ENCODE data around the gene ATPAF1.

DNA sequence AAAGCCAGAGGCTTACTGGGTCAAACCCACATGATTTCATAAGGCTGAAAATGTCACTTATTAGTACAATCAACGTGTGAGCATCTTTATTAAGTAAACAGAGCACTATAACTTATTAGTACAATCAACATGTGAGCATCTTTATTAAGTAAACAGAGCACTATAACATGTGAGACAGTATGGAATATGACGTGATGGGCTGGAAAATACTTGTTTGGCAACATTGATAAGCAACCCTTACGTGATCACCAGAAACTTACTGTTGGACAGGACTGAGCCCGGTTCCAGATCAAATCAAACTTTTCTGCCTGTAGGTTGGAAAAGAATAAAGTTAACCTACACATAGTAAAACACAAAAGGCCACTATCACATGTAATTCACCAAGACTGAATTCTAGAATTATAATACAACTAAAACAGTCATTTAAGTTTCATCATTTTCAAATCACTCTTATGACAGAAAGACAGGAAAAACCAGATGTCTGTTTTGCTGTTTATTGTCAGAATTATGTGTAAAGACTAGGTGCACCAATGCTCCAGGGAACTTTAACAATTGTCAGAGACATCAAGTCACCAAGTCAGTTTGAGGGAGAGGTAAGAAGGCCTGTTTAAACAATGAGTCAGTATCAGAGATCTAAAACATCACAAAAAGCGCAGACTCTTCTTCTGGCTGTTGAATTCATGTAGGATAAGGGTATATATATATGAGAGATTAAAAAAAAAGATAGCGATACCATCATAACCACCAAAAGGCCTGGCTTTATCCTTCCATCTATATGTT lies 15.7 kb downstream of the ATPAF1 start:
- TF ChIP-seq, protein P1, sequence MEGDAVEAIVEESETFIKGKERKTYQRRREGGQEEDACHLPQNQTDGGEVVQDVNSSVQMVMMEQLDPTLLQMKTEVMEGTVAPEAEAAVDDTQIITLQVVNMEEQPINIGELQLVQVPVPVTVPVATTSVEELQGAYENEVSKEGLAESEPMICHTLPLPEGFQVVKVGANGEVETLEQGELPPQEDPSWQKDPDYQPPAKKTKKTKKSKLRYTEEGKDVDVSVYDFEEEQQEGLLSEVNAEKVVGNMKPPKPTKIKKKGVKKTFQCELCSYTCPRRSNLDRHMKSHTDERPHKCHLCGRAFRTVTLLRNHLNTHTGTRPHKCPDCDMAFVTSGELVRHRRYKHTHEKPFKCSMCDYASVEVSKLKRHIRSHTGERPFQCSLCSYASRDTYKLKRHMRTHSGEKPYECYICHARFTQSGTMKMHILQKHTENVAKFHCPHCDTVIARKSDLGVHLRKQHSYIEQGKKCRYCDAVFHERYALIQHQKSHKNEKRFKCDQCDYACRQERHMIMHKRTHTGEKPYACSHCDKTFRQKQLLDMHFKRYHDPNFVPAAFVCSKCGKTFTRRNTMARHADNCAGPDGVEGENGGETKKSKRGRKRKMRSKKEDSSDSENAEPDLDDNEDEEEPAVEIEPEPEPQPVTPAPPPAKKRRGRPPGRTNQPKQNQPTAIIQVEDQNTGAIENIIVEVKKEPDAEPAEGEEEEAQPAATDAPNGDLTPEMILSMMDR (IDR thresholded peaks at IDR 0.05) = no peak
- TF ChIP-seq POLR2AphosphoS5 (IDR thresholded peaks at IDR 0.05) (no peak), EP300 (IDR thresholded peaks at IDR 0.05) (no peak)

All from stomach (tissue), 4 donors.